Measurements from ENCODE around the gene FCHSD2. TPM values are rescaled to one million over a fixed set of nuclear protein-coding genes. Genes with fewer than 3 reads are reported as not detected.

Gene FCHSD2
- total RNA-seq, 1 donor from 2014 or later, result 22.2 TPM

DNA sequence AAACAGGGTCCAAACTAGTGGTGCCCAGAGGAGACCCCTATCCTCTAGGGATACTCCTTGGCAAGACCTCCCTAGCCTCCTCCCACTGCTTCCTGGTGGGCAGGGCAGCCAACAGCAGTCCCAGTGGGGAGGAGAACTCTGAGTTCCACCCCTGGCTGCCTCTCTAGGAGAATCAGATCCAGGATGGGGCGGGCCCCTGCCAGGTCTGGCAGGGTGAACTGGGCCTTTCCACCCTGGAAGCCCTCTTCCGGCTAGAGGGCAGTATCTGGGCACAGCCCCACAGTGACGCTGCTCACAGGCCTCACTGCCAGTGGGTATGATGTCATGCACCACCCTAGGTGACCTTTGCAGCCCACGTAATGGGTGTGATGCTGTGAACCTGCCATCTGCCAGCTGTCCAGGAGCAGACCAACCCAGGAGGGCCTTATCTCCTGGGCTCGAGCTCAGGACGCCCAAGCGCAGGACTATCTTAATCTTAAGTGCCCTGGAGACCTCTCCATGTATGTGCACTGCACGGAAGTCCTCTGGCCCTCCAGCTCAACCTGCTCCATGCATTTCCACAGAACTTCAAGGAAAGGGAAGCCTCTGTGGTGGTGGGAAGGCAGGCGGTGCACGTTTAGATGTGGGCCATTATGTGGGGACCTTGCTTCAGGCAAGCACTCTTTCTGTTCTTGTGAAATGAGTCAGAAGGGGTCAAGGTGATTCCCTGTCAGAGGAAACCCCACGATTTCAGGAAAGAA is 31.8 kb upstream of the FCHSD2 start:
- DNase-seq (ENCODE audit: low spot score), result no peak
- Histone ChIP-seq H3K9me3 (ENCODE audit: low read depth) (no peaks in the 10 kb centered on the region), H3K36me3 (no peaks in the 10 kb centered on the region), H3F3A (ENCODE audit: low read depth) (peaks cover 5% of the 10 kb centered on the region), H3K4me1 (peaks cover 15% of the 10 kb centered on the region), H3K79me2 (ENCODE audit: low read depth) (no peaks in the 10 kb centered on the region), H4K20me1 (ENCODE audit: low read depth) (no peaks in the 10 kb centered on the region), H3K9ac (no peak overlapping the region), H3K4me3 (no peak overlapping the region), H2AFZ (replicated peaks) (no peak overlapping the region), H3K4me2 (no peak overlapping the region), H3K27ac (no peak overlapping the region), H3K27me3 (no peaks in the 10 kb centered on the region)
- Mint-ChIP-seq H3K27ac (no peak overlapping the region), H3K27me3 (ENCODE audit: insufficient read depth, low read depth) (peaks cover 16% of the 10 kb centered on the region), H3K36me3 (no peaks in the 10 kb centered on the region), H3K4me1 (peaks cover 15% of the 10 kb centered on the region), H3K4me3 (peak overlapping the region; percentile 28), H3K9me3 (no peaks in the 10 kb centered on the region)
- no peak for TF ChIP-seq EZH2 (IDR thresholded peaks at IDR 0.05)
- TF ChIP-seq, protein P1, sequence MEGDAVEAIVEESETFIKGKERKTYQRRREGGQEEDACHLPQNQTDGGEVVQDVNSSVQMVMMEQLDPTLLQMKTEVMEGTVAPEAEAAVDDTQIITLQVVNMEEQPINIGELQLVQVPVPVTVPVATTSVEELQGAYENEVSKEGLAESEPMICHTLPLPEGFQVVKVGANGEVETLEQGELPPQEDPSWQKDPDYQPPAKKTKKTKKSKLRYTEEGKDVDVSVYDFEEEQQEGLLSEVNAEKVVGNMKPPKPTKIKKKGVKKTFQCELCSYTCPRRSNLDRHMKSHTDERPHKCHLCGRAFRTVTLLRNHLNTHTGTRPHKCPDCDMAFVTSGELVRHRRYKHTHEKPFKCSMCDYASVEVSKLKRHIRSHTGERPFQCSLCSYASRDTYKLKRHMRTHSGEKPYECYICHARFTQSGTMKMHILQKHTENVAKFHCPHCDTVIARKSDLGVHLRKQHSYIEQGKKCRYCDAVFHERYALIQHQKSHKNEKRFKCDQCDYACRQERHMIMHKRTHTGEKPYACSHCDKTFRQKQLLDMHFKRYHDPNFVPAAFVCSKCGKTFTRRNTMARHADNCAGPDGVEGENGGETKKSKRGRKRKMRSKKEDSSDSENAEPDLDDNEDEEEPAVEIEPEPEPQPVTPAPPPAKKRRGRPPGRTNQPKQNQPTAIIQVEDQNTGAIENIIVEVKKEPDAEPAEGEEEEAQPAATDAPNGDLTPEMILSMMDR (IDR thresholded peaks at IDR 0.05), result no peak

DNA sequence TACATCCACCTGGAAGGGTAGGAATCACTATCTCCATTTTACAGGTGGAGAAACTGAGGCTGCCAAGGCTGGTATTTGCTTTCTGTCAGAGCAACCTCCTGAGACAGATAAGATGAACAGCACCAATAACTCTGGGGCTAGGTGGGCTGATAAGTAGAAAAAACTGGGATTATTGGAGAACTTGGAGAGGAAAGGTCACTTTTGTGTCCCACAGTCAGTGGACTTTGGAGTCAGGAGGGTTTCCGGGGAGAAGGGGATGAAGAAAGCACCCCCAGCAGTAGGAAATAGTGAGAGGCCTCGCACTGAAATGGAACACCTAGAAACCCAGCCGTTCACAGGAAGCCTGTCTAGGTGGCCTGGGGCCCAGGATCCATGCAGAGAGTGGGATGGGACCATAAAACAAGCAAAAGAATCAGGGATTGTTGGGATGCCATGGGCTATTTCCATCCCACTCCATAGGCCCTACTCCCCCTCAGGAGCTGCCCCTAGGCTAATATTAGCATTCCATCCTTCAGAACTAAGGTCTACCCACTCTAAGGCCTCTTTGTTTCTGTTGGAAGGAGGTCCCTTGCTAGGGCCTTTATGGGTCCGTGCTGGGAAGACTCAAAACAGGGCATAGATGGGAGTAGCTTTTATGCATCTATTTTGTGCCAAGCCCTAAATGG is 31.0 kb upstream of the FCHSD2 start:
- Histone ChIP-seq H4K20me1 (ENCODE audit: low read depth) (no peaks in the 10 kb centered on the region), H3K36me3 (no peaks in the 10 kb centered on the region), H3K27ac (no peak overlapping the region), H3K27me3 (no peaks in the 10 kb centered on the region), H3K79me2 (ENCODE audit: low read depth) (no peaks in the 10 kb centered on the region), H3K9me3 (ENCODE audit: low read depth) (no peaks in the 10 kb centered on the region), H3F3A (ENCODE audit: low read depth) (peaks cover 5% of the 10 kb centered on the region), H3K4me1 (peaks cover 18% of the 10 kb centered on the region), H3K4me3 (no peak overlapping the region), H2AFZ (replicated peaks) (no peak overlapping the region), H3K9ac (no peak overlapping the region), H3K4me2 (no peak overlapping the region)
- no peak overlapping the region for H3K27ac Mint-ChIP-seq
- TF ChIP-seq EZH2phosphoT487 (IDR thresholded peaks at IDR 0.05) (no peak), EZH2 (IDR thresholded peaks at IDR 0.05) (no peak)
- TF ChIP-seq, protein P1 (IDR thresholded peaks at IDR 0.05), result no peak
- peaks cover 20% of the 10 kb centered on the region for H3K4me1 Mint-ChIP-seq
- no peaks in the 10 kb centered on the region for H3K36me3 Mint-ChIP-seq
- H3K4me3 Mint-ChIP-seq, result no peak overlapping the region
- DNase-seq (ENCODE audit: low spot score), result no peak
- peaks cover 16% of the 10 kb centered on the region for H3K27me3 Mint-ChIP-seq (ENCODE audit: insufficient read depth, low read depth)
- no peaks in the 10 kb centered on the region for H3K9me3 Mint-ChIP-seq

DNA sequence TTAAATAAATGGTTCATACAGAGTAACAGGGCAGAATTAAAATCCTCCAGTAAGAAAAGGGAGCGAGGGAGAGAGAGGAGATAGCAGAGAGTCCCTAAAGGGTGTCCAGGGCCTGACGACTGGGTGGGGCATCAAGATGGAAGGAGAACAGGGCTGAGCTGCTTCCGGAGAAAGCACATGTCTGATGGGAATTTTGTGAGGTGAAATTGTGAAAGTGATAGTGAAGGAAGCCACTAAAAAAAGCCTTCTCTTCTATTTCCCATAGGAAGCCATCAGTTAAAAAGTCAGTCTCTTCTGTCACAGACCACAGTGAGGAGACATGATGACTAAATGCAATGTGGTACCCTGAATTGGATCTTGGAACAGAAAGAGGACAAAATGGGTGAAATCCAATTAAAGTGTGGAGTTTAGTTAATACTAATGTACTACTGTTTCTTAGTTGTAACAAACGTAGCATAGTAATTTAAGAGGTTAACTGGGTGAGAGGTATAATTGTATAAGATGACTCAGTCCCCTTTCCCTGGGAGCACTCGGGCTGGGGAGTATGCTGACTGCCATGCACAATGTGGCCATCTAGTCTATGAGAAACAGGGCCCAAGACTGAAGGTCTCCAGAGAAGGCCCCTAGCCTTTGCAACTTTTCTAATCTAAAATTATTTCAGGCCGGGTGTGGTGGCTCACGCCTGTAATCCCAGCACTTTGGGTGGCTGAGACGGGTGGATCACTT is 29.5 kb upstream of the FCHSD2 start:
- no peaks in the 10 kb centered on the region for H3K36me3 Mint-ChIP-seq
- TF ChIP-seq EZH2phosphoT487 (IDR thresholded peaks at IDR 0.05) (no peak), EZH2 (IDR thresholded peaks at IDR 0.05) (no peak)
- TF ChIP-seq, protein P1 (IDR thresholded peaks at IDR 0.05), result no peak
- no peak for DNase-seq (ENCODE audit: low spot score)
- H3K9ac ChIP-seq, result no peak overlapping the region
- H3K27me3 Mint-ChIP-seq (ENCODE audit: insufficient read depth, low read depth), result peaks cover 15% of the 10 kb centered on the region
- no peak overlapping the region for H2AFZ ChIP-seq (replicated peaks)
- no peak overlapping the region for H3K4me3 ChIP-seq
- H3K9me3 ChIP-seq (ENCODE audit: low read depth), result no peaks in the 10 kb centered on the region
- no peak overlapping the region for H3K4me2 ChIP-seq
- H3K4me1 Mint-ChIP-seq, result peaks cover 20% of the 10 kb centered on the region
- H3K27me3 ChIP-seq, result no peaks in the 10 kb centered on the region
- peaks cover 18% of the 10 kb centered on the region for H3K4me1 ChIP-seq
- no peaks in the 10 kb centered on the region for H3K36me3 ChIP-seq
- no peak overlapping the region for H3K4me3 Mint-ChIP-seq
- H3F3A ChIP-seq (ENCODE audit: low read depth), result peaks cover 10% of the 10 kb centered on the region
- H3K79me2 ChIP-seq (ENCODE audit: low read depth), result no peaks in the 10 kb centered on the region
- H4K20me1 ChIP-seq (ENCODE audit: low read depth), result no peaks in the 10 kb centered on the region
- H3K9me3 Mint-ChIP-seq, result no peaks in the 10 kb centered on the region
- no peak overlapping the region for H3K27ac ChIP-seq
- no peak overlapping the region for H3K27ac Mint-ChIP-seq
